Nephron progenitor cell (in vitro differentiated cells): ENCODE data around the gene RHOBTB1.

Experiments used
- DNase-seq: peaks from one replicate; pipeline ENCODE4 v3.0.0; 2021
- H3K27ac Mint-ChIP-seq: 2 replicates; pipeline ENCODE4 v1.8.0; 2021; ENCODE audit warnings: mild to moderate bottlenecking, moderate library complexity, mixed read lengths
- H3K27me3 Mint-ChIP-seq: 2 replicates; pipeline ENCODE4 v1.8.0; 2021; ENCODE audit warnings: mild to moderate bottlenecking, low read depth, mixed read lengths; ENCODE audit not compliant: poor library complexity
- H3K36me3 Mint-ChIP-seq: 2 replicates; pipeline ENCODE4 v1.8.0; 2021; ENCODE audit warnings: low read depth, mixed read lengths
- H3K4me1 Mint-ChIP-seq: 2 replicates; pipeline ENCODE4 v1.8.0; 2021; ENCODE audit warnings: mixed read lengths
- H3K4me3 Mint-ChIP-seq: 2 replicates; pipeline ENCODE4 v1.8.0; 2021; ENCODE audit warnings: mild to moderate bottlenecking, moderate library complexity, mixed read lengths
- H3K9me3 Mint-ChIP-seq: 2 replicates; pipeline ENCODE4 v1.8.0; 2021; ENCODE audit warnings: mild to moderate bottlenecking, moderate library complexity, mixed read lengths
- TF ChIP-seq, protein P1 (sequence below): fragments of 200-600 bp; sonication (generic); IDR thresholded peaks from 2 replicates; pipeline ENCODE4 v1.5.0; 2021; ENCODE audit warnings: antibody characterized with exemption

Gene RHOBTB1

DNA sequence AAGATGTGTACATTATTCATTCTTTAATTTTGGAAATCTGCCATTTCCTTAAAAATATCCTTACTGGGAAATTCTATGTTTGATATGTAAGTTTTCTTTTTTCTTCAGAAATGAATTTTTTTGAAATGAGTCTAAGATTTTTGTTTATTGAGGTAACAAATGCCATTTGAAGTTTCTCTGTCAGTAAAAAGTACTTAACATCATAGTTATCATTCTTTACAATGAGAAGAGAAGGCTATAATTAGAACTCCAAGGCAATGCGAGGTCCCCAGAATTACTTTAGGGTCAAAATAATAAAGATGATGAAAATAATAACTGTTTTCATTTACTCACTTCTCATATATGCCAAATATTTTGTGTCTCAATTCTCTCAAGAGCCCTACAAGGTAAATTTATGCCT, 37.0 kb upstream of the RHOBTB1 start:
- H3K4me3 Mint-ChIP-seq, result no peak overlapping the region
- TF ChIP-seq, protein P1, sequence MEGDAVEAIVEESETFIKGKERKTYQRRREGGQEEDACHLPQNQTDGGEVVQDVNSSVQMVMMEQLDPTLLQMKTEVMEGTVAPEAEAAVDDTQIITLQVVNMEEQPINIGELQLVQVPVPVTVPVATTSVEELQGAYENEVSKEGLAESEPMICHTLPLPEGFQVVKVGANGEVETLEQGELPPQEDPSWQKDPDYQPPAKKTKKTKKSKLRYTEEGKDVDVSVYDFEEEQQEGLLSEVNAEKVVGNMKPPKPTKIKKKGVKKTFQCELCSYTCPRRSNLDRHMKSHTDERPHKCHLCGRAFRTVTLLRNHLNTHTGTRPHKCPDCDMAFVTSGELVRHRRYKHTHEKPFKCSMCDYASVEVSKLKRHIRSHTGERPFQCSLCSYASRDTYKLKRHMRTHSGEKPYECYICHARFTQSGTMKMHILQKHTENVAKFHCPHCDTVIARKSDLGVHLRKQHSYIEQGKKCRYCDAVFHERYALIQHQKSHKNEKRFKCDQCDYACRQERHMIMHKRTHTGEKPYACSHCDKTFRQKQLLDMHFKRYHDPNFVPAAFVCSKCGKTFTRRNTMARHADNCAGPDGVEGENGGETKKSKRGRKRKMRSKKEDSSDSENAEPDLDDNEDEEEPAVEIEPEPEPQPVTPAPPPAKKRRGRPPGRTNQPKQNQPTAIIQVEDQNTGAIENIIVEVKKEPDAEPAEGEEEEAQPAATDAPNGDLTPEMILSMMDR, result no peak
- H3K9me3 Mint-ChIP-seq, result no peaks in the 10 kb centered on the region
- no peak for DNase-seq
- no peak overlapping the region for H3K27ac Mint-ChIP-seq
- peaks cover 5% of the 10 kb centered on the region for H3K4me1 Mint-ChIP-seq
- H3K36me3 Mint-ChIP-seq, result no peaks in the 10 kb centered on the region
- H3K27me3 Mint-ChIP-seq, result no peaks in the 10 kb centered on the region

DNA sequence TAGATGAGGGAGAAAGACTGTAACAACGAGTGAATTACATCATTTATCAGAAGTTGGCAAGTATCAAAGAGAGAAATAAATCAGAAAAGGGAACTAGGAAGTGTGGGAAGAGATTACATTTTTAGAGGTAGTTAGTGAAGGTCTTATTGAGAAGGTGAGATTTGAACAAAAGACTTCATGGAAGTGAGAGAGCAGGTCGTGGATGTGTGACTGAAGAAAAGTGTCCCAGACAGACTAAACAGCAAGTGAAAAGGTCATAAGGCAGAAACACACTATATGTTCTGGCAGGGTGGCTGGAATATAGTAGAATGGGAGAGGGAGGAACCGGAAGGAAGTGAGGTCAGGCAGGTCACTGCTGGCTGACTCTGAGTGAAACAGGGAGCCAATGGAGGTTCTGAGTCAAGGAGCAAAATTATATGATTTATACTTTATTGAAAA, 35.7 kb upstream of the RHOBTB1 start:
- no peak overlapping the region for H3K27ac Mint-ChIP-seq
- TF ChIP-seq, protein P1, result no peak
- H3K27me3 Mint-ChIP-seq, result no peaks in the 10 kb centered on the region
- DNase-seq, result no peak
- H3K9me3 Mint-ChIP-seq, result no peaks in the 10 kb centered on the region
- H3K4me3 Mint-ChIP-seq, result no peak overlapping the region
- no peaks in the 10 kb centered on the region for H3K36me3 Mint-ChIP-seq
- H3K4me1 Mint-ChIP-seq, result peaks cover 5% of the 10 kb centered on the region

DNA sequence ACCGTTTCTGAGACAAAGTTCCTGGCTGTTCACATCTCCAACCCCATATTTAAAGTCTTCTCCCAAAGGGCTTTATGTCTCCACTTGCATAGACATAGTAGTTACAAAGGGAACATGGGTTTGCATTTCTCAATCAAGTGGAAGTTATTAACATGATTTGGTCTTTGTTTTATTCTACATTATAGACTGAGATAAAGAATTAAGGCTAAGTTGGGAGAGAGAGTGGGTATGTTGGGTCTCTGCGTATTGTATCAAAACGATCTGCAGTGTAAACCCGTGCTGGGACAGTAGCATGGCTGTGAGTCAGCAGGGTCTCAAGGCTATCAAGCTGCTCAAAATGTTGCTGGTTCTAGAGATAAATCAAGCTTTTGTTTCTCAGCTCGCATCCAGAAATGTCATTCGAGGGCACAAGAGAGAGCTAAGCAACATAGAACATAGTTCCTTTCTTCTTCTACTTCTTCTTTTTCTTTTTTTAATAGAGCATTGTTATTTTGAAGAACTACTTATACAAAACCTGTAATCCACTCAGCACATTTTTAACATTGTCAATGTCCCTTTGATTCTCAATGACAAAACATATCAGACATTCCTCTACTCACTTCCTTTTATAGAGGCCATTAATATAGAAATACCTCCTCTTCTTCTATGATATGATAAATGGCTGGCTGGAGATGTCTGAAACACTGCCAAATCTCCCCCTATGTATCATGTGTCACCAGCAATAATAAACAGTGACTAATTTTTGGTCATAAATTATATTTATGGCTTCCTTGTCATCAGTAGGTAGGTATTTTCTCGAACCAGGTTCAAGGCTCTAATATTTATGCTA, 34.5 kb upstream of the RHOBTB1 start:
- Mint-ChIP-seq H3K36me3 (no peaks in the 10 kb centered on the region), H3K4me1 (peaks cover 5% of the 10 kb centered on the region), H3K27me3 (no peaks in the 10 kb centered on the region), H3K4me3 (no peak overlapping the region), H3K27ac (no peak overlapping the region), H3K9me3 (no peaks in the 10 kb centered on the region)
- DNase-seq, result no peak
- TF ChIP-seq, protein P1, result no peak

DNA sequence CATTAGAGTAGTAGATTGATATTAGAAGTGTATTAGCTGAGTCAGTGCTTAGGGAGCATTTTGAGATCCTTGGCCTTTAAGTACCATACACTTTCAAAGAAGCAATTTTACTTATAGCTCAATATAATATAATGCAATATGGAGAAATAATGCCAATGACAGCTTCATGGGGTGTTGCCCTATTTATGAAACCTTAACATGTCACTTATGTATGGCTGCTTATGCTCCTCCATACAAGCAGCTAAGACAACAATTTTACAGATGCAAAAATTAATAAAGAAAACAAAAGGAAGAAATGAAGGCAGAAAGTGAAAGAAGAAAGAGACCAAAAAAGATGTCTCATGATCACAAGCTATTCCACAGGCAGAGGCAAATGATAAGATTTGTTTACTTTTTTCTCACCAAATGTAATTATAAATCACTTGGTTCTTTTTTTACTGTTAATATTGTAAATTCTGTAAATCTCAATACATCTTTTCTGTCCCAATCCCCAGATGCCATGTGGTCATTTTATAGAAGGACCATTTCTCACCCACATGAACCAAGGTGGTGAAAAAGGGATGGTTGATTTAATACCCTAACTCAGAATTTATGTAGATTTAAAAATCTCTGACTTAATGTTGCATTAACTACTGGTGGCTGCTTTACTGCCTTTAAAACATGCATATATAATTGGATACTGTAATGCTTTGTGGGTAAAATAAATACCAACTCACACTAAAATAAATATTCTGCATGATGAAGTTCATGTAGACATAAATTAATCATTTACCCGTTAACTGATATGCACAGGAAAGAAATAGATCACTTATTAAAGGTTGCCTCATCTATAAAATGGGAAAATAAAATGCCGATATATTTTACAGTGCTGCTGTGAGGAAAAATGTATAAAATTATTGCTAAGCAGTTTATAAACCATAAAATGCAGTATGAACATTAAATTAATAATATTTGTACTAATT, 33.5 kb upstream of the RHOBTB1 start:
- Mint-ChIP-seq H3K36me3 (no peaks in the 10 kb centered on the region), H3K27ac (no peak overlapping the region), H3K9me3 (no peaks in the 10 kb centered on the region), H3K4me3 (no peak overlapping the region), H3K4me1 (peaks cover 5% of the 10 kb centered on the region), H3K27me3 (no peaks in the 10 kb centered on the region)
- no peak for DNase-seq
- TF ChIP-seq, protein P1, result no peak

DNA sequence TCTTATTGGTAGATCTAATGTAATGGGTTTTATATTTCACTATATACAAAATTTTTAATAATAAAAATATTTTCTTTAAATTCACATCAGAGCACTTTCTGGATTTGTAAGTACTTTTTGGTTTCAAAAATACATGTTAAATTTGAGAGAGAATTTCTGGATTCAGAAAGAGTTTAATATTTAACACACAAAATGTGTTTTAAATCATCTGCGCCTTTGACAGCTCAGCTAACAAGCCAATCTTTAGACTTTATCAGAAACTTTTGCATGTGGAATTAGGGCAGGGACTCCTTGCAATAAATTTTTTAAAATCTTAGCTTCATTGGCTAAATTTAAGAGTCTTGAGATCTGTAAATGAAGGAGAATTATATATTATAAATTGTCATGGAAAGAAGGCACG, 32.7 kb upstream of the RHOBTB1 start:
- H3K36me3 Mint-ChIP-seq, result no peaks in the 10 kb centered on the region
- H3K27ac Mint-ChIP-seq, result no peak overlapping the region
- peaks cover 5% of the 10 kb centered on the region for H3K4me1 Mint-ChIP-seq
- no peak for DNase-seq
- peaks cover 5% of the 10 kb centered on the region for H3K27me3 Mint-ChIP-seq
- TF ChIP-seq, protein P1, result no peak
- H3K9me3 Mint-ChIP-seq, result no peaks in the 10 kb centered on the region
- H3K4me3 Mint-ChIP-seq, result no peak overlapping the region
